HFF-Myc (cell line): ENCODE measurements around the gene DMD.

Experiments used
- DNase-seq: peaks from one replicate; pipeline ENCODE4 v3.0.0-alpha.2; 2011; ENCODE audit warnings: low read depth; ENCODE audit errors: extremely low read depth
- H3K4me3 ChIP-seq: replicated peaks from 2 replicates; pipeline ENCODE4 v1.5.1; 2011; ENCODE audit warnings: low read depth, mild to moderate bottlenecking, control low read depth, low read length
- TF ChIP-seq, protein P1 (sequence below): IDR thresholded peaks from 2 replicates; pipeline ENCODE4 v1.5.1; 2012; ENCODE audit warnings: mild to moderate bottlenecking, low read depth, low read length, control low read depth; ENCODE audit errors: missing control alignments

DMD gene

DNA sequence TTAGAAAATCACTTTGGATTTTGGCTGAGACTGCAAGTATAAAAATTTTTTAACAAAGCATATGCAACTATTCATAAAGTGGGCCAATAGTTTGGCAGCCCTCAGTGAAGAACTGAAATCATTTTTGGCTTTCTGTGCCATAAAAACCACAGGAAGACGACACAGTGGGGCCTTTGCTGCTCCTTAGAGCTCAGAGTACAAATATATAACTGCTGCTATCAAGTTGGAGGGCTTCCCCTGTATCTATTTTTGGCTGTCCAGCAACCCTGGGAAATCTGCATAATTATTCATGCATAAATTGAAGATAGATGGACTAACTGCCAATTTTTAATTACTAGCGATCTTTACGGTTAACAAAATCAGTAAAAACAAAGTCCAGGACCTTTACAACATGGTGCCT, 2088.0 kb downstream of the DMD start:
- no peak for DNase-seq
- no peak overlapping the region for H3K4me3 ChIP-seq
- TF ChIP-seq, protein P1, sequence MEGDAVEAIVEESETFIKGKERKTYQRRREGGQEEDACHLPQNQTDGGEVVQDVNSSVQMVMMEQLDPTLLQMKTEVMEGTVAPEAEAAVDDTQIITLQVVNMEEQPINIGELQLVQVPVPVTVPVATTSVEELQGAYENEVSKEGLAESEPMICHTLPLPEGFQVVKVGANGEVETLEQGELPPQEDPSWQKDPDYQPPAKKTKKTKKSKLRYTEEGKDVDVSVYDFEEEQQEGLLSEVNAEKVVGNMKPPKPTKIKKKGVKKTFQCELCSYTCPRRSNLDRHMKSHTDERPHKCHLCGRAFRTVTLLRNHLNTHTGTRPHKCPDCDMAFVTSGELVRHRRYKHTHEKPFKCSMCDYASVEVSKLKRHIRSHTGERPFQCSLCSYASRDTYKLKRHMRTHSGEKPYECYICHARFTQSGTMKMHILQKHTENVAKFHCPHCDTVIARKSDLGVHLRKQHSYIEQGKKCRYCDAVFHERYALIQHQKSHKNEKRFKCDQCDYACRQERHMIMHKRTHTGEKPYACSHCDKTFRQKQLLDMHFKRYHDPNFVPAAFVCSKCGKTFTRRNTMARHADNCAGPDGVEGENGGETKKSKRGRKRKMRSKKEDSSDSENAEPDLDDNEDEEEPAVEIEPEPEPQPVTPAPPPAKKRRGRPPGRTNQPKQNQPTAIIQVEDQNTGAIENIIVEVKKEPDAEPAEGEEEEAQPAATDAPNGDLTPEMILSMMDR: no peak

DNA sequence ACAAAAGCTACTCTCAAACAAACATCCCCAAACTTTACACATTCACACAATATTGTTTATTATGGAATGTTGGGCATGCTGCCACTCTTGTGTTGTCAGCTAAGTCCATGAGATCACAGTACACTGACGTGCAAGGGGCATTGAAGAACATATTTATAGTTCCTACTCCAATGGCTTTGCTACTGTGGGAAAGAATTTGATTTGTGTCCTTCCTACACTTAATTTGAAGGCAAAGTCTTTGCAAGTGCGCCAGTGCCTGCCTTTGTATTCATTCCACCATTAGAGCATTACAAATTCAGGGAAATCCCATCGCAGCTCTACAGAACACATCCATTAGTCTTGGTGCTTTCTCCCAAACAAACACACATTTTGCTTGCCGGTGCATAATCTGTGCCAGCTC, 2094.1 kb downstream of the DMD start:
- no peak for DNase-seq
- no peak overlapping the region for H3K4me3 ChIP-seq
- TF ChIP-seq, protein P1: no peak

DNA sequence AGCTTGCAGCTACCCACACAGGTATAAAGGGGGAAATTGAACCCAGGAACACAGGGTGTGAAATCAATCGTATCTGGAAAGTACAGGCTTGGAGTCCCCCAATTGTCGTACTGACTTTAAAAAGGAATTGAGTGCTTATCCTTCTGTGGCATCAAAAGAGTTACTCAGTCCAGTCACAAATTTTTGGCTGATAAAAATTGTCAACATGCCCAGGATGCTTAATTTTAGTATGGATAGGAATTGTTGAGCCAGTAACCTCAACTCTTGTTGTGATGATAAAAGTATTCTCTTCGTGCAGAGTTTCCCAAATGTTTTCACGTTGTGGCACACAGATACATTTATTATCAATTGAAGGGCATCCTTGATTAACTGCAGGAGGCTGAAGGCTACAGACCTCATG, 2096.0 kb downstream of the DMD start:
- TF ChIP-seq, protein P1: no peak
- no peak overlapping the region for H3K4me3 ChIP-seq
- DNase-seq: no peak

DNA sequence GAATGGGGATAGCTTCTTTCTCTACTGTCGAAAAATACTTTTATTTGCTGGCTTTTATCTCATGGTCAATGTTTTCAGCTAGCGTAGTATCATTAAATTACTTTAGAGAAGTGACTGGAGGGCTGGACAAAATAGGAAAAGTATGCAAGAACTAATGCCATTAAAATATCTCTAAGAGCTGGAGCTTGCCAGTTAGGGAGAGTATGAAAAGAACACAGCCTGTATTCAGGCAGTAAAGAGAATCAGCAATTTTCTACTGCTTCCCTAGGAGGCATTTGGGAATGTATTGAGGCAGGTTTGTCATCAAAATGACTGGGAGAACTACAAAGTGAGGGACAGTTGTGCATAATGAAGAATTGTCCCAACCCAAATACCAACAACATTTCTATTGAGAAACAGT, 2096.5 kb downstream of the DMD start:
- H3K4me3 ChIP-seq: no peak overlapping the region
- DNase-seq: no peak
- TF ChIP-seq, protein P1: no peak

DNA sequence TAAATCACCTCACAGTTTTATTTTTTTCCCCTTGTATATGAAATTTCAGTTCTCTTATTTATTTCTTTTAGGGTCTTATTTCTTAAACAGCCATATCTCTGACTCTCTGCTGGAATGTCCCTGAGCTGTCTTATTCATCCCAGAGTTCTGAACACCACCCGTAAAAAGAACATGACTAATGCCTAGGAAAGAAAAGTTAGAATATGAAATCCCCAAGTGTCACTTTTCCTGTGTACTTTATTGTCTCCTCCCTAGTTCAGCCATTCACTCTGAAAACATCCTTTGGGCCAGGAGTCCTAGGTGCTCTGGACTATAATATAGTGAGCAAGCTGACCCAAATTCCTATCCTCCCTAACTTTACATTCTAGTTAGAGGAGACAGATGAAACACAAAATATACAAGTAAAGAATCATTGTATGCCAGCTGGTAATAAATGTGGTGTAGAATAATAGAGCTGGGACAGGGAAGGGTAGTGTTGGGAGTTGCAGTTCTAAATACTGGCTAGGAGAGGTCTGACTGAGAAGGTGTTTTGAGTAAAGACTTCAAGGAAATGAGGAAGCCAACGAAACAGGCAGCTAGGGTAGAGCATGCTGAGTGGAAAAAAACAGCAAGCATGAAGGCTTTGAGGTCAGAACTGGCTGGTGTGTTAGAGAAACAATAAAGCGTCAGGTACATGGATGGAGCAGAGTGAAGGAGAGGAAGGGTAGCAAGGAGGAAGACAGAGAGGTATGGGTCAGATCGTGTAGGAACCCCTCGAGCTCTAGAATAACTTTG, 2098.9 kb downstream of the DMD start:
- H3K4me3 ChIP-seq: no peak overlapping the region
- DNase-seq: no peak
- TF ChIP-seq, protein P1: no peak

DNA sequence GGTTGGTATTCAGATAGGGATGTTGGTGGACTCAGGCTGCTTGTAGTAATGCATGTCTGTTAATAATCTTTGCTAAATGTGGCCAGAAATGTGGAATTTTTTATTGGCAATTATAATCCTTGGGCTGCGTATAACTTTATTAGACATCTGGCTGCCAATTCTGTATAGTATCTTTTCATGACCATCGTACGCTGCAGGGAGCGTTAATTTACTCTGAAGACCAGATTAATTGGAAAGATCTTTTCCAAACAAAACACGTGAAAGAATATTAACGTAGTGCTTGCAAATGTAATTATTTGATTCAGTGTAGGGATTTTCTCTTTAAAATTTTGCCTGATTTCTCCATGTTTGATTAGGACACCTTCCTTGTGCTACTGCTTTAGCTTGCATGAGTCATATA, 2100.7 kb downstream of the DMD start:
- TF ChIP-seq, protein P1: no peak
- no peak for DNase-seq
- no peak overlapping the region for H3K4me3 ChIP-seq
